Common myeloid progenitor, CD34-positive (primary cell): Measurements from ENCODE around the gene MTCH2.
A peak's percentile ranks its signal among the peaks of the same experiment; 100 is the strongest.

Experiments
- CTCF ChIA-PET: fragments of 350-600 bp; sonication (Branson Sonifier 250); formaldehyde crosslinking; loops from one replicate; lab custom pipeline; 2021; ENCODE audit warnings: antibody characterized with exemption; lab: Charles Lee
- POLR2A ChIA-PET: fragments of 350-600 bp; sonication (Branson Sonifier 250); formaldehyde crosslinking; loops from one replicate; lab custom pipeline; 2021; ENCODE audit warnings: antibody characterized with exemption; lab: Charles Lee
- DNase-seq, 3 donors: peaks; one replicate each; pipeline versions ENCODE4 v3.0.0 to v3.0.0-alpha.2; 2013
- H3K27ac ChIP-seq, 2 experiments: 1 replicate in 1 of 2; 2 replicates in 1 of 2; pipeline ENCODE4 v1.7.0; 2013; ENCODE audit warnings: inconsistent platforms in 2 of 2, low read length in 2 of 2, mild to moderate bottlenecking in 2 of 2, low read depth in 1 of 2, moderate library complexity in 1 of 2; ENCODE audit not compliant: severe bottlenecking in 2 of 2, insufficient read depth in 1 of 2, poor library complexity in 1 of 2
- H3K27me3 ChIP-seq, 5 experiments: replicated peaks in 2 of 5; 1 replicate in 3 of 5; 2 replicates in 2 of 5; pipeline versions ENCODE4 v1.6.1 to v1.7.0; 2013; ENCODE audit warnings: low read length in 4 of 5, mild to moderate bottlenecking in 2 of 5, moderate library complexity in 2 of 5, inconsistent platforms in 1 of 5; ENCODE audit not compliant: insufficient read depth in 5 of 5, control insufficient read depth in 4 of 5
- H3K36me3 ChIP-seq, 4 experiments: 1 replicate in 2 of 4; 2 replicates in 2 of 4; pipeline versions ENCODE4 v1.6.1 to v1.7.0; 2013; ENCODE audit warnings: low read length in 3 of 4, control low read depth in 1 of 4, mild to moderate bottlenecking in 1 of 4; ENCODE audit not compliant: control insufficient read depth in 4 of 4, insufficient read depth in 4 of 4
- H3K4me1 ChIP-seq, 4 experiments: 1 replicate in 3 of 4; 2 replicates in 1 of 4; pipeline versions ENCODE4 v1.6.1 to v1.7.1; 2013; ENCODE audit warnings: low read length in 3 of 4, mild to moderate bottlenecking in 3 of 4, control low read depth in 1 of 4, inconsistent platforms in 1 of 4, moderate library complexity in 1 of 4; ENCODE audit not compliant: control insufficient read depth in 4 of 4, insufficient read depth in 4 of 4; ENCODE audit errors: control extremely low read depth in 1 of 4
- H3K4me3 ChIP-seq, 7 experiments: 1 replicate in 4 of 7; 2 replicates in 3 of 7; pipeline versions ENCODE4 v1.5.1 to v1.7.0; 2013; ENCODE audit warnings: mild to moderate bottlenecking in 7 of 7, low read length in 6 of 7, moderate library complexity in 6 of 7, inconsistent platforms in 2 of 7, low read depth in 2 of 7, control low read depth in 1 of 7; ENCODE audit not compliant: insufficient read depth in 4 of 7, control insufficient read depth in 1 of 7; ENCODE audit errors: extremely low read depth in 1 of 7
- H3K9me3 ChIP-seq, 5 experiments: 1 replicate in 4 of 5; 2 replicates in 1 of 5; pipeline versions ENCODE4 v1.6.1 to v1.7.1; 2013; ENCODE audit warnings: low read length in 4 of 5, mild to moderate bottlenecking in 2 of 5, inconsistent platforms in 1 of 5, low read depth in 1 of 5, moderate library complexity in 1 of 5; ENCODE audit not compliant: control insufficient read depth in 4 of 5, insufficient read depth in 2 of 5; ENCODE audit errors: control extremely low read depth in 1 of 5
- WGBS: methylation state at CpG from one replicate; pipeline ENCODE4 v1.1.5; 2013; ENCODE audit not compliant: insufficient coverage; 5-methylcytosine and 5-hydroxymethylcytosine counted together

MTCH2 gene

DNA sequence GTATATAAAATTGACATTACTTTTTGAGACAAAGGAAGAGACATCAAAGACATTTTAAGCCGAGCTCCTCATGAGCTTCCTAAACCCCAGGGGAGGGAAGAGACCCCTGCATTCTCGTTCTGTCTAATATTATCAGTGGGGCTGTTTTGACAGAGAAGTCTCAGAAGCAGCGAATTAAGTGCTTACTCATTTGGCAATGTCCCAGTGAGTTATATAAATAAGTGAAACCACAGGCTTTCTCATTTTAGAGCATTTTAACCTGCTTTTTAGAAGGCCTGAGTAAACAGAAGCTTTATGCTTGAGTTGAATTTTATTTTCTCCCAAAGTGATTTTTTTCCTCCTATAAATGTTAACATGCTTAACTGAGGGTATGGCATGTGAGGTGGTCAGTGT, 24.9 kb downstream of the MTCH2 start:
- ChIA-PET POLR2A (interaction anchor here (0.9 kb wide), 1 partner anchor 40 kb away, joined by 3 read pairs; no protein-coding TSS in a partner anchor), CTCF (interaction anchor here (0.8 to 5.9 kb wide), 23 partner anchors 9 to 309 kb away, joined by 3 to 27 read pairs (median 5); partner anchors contain the start of genes C1QTNF4 and CELF1)

GRCh38 chr11:47616726-47617416, 25.5 kb downstream of the MTCH2 start:
- Histone ChIP-seq H3K36me3 (peaks cover 0 to 27% (median 16%) of the 10 kb centered on the region in 4 experiments), H3K27ac (peak overlapping the region; percentile 20 to 69), H3K4me1 (peaks cover under 1 to 40% (median 27%) of the 10 kb centered on the region in 4 experiments), H3K27me3 (no peaks in the 10 kb centered on the region), H3K9me3 (no peaks in the 10 kb centered on the region), H3K4me3 (peak overlapping the region in 1 of 7 experiments; percentile 4)
- 73% methylated on average over 4 of the region's 10 CpGs for WGBS
- ChIA-PET CTCF (interaction anchor here (0.6 to 5.9 kb wide), 34 partner anchors 10 to 309 kb away, joined by 3 to 27 read pairs (median 4); partner anchors contain the start of genes C1QTNF4, CELF1, FAM180B and KBTBD4), POLR2A (interaction anchor here (0.6 to 0.9 kb wide), 3 partner anchors 40 to 199 kb away, joined by 3 read pairs; no protein-coding TSS in a partner anchor)
- DNase-seq, result peak; percentile 74 to 87 (median 81)

More for the DNA sequence above, 24.9 kb downstream of the MTCH2 start:
- H3K36me3 ChIP-seq, result peaks cover 0 to 32% (median 20%) of the 10 kb centered on the region in 4 experiments
- peaks cover 0 to 35% (median 23%) of the 10 kb centered on the region in 4 experiments for H3K4me1 ChIP-seq
- H3K4me3 ChIP-seq, result peak overlapping the region in 3 of 7 experiments; percentile 4 to 50 (median 11)
- peak in 2 of 3 donors; percentile 58 to 68 for DNase-seq
- H3K27me3 ChIP-seq, result no peaks in the 10 kb centered on the region
- no CpG with 5 or more reads among the region's 3 CpGs for WGBS
- H3K27ac ChIP-seq, result peak overlapping the region; percentile 20 to 69
- no peaks in the 10 kb centered on the region for H3K9me3 ChIP-seq

DNA sequence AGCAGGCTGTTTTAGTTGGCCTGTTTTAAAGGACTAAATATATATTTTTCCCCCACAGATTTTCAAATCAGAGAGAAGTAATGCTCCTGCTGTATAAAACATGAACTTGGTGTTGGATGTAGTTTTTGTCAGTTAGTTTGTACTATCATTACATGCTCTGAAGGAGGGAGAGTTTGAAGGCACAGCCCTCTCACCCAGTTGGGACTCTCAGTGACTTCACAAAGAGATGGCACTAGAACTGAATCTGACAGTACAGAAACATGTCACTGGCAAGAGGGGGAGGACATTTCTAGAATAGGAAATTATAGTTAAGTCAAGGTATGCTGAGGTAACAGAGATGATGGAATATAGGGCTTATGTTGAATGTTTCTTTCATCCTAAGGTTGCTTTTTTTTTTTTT, 27.1 kb downstream of the MTCH2 start:
- Histone ChIP-seq H3K9me3 (no peaks in the 10 kb centered on the region), H3K27me3 (no peaks in the 10 kb centered on the region), H3K27ac (no peak overlapping the region), H3K4me3 (no peak overlapping the region), H3K36me3 (peaks cover 0 to 19% (median 7%) of the 10 kb centered on the region in 4 experiments), H3K4me1 (peaks cover 5 to 54% (median 40%) of the 10 kb centered on the region in 4 experiments)
- POLR2A ChIA-PET, result no interaction called here
- no peak for DNase-seq
- CTCF ChIA-PET, result interaction anchor here (1.1 to 5.9 kb wide), 7 partner anchors 9 to 127 kb away, joined by 3 to 27 read pairs (median 5); partner anchors contain the start of genes CELF1 and KBTBD4

GRCh38 chr11:47611348-47611794, 31.0 kb downstream of the MTCH2 start:
- ChIA-PET CTCF (interaction anchor here (1.0 to 1.7 kb wide), 6 partner anchors 16 to 147 kb away, joined by 3 to 5 read pairs (median 4); partner anchors contain the start of gene FAM180B), POLR2A (interaction anchor here (1.0 kb wide), 1 partner anchor 31 kb away, joined by 3 read pairs; no protein-coding TSS in a partner anchor)
- 20% methylated on average over 5 of the region's 6 CpGs for WGBS
- Histone ChIP-seq H3K27ac (no peak overlapping the region), H3K9me3 (no peaks in the 10 kb centered on the region), H3K4me1 (peaks cover 5 to 38% (median 25%) of the 10 kb centered on the region in 4 experiments), H3K27me3 (no peaks in the 10 kb centered on the region), H3K4me3 (peak overlapping the region in 2 of 7 experiments; percentile 22 to 37), H3K36me3 (peaks cover 0 to 13% (median 3%) of the 10 kb centered on the region in 4 experiments)
- DNase-seq, result peak; percentile 39 to 85 (median 78)

GRCh38 chr11:47609675-47610074, 32.7 kb downstream of the MTCH2 start:
- CTCF ChIA-PET, result interaction anchor here (1.6 kb wide), 1 partner anchor 18 kb away, joined by 3 read pairs; no protein-coding TSS in a partner anchor
- no peaks in the 10 kb centered on the region for H3K9me3 ChIP-seq
- DNase-seq, result no peak
- whole genome bisulfite sequencing, result 96% methylated on average over 3 of the region's 3 CpGs
- no peaks in the 10 kb centered on the region for H3K27me3 ChIP-seq
- no peak overlapping the region for H3K4me3 ChIP-seq
- POLR2A ChIA-PET, result interaction anchor here (0.6 kb wide), 1 partner anchor 64 kb away, joined by 3 read pairs; no protein-coding TSS in a partner anchor
- H3K36me3 ChIP-seq, result peaks cover 0 to 11% (median 3%) of the 10 kb centered on the region in 4 experiments
- no peak overlapping the region for H3K27ac ChIP-seq
- H3K4me1 ChIP-seq, result peaks cover 5 to 33% (median 21%) of the 10 kb centered on the region in 4 experiments

DNA sequence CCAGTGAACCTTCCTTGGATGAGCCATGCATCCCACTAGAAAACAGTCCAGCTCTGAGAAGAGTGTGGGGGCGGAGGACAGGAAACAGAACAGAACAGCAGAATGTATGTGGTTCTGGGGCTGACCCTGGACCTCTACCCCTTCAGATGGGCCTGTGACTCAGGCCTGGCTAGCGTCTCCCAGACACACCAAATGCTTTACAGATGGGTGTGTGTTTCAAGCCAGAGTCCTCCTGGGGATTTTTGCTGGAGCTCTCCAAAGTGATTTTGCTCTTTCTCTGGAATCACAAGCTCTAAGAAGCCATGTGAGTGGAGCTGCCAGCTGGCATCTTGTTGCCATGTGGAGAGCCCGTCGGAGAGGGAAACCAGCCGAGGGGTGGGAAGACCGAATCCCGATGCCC, 35.0 kb downstream of the MTCH2 start:
- Histone ChIP-seq H3K4me1 (peaks cover 5 to 22% (median 17%) of the 10 kb centered on the region in 4 experiments), H3K4me3 (no peak overlapping the region), H3K9me3 (no peaks in the 10 kb centered on the region), H3K36me3 (peaks cover 0 to 11% (median 3%) of the 10 kb centered on the region in 4 experiments), H3K27ac (no peak overlapping the region), H3K27me3 (no peaks in the 10 kb centered on the region)
- POLR2A ChIA-PET, result no interaction called here
- CTCF ChIA-PET, result interaction anchor here (1.0 to 4.4 kb wide), 4 partner anchors 9 to 110 kb away, joined by 3 to 27 read pairs (median 4); no protein-coding TSS in a partner anchor
- WGBS, result 98% methylated on average over 7 of the region's 7 CpGs
- no peak for DNase-seq
